Muscle layer of duodenum (tissue), 2 donors: ENCODE measurements around the gene WNT7A.

Experiments
- H3K27ac ChIP-seq: one replicate; pipeline ENCODE4 v1.7.0; 2013; ENCODE audit warnings: mild to moderate bottlenecking, low read length
- H3K27me3 ChIP-seq: one replicate; pipeline ENCODE4 v1.7.0; 2013; ENCODE audit warnings: low read depth, mild to moderate bottlenecking, control low read depth, low read length
- H3K36me3 ChIP-seq, 2 donors: one replicate each; pipeline ENCODE4 v1.7.0; 2013; ENCODE audit warnings: low read length in 2 of 2, control low read depth in 1 of 2, mild to moderate bottlenecking in 1 of 2; ENCODE audit not compliant: insufficient read depth in 2 of 2, control insufficient read depth in 1 of 2
- H3K4me1 ChIP-seq, 2 donors: one replicate each; pipeline ENCODE4 v1.7.0; 2013; ENCODE audit warnings: low read length in 2 of 2, mild to moderate bottlenecking in 2 of 2, control low read depth in 1 of 2, moderate library complexity in 1 of 2; ENCODE audit not compliant: insufficient read depth in 2 of 2, control insufficient read depth in 1 of 2
- H3K4me3 ChIP-seq, 2 donors: one replicate each; pipeline ENCODE4 v1.7.0; 2013; ENCODE audit warnings: low read length in 2 of 2, low read depth in 1 of 2, mild to moderate bottlenecking in 1 of 2
- H3K9me3 ChIP-seq, 2 donors: one replicate each; pipeline ENCODE4 v1.7.0; 2013; ENCODE audit warnings: low read length in 2 of 2, control low read depth in 1 of 2, mild to moderate bottlenecking in 1 of 2; ENCODE audit not compliant: control insufficient read depth in 1 of 2
- donor health status: healthy.

Gene WNT7A

DNA sequence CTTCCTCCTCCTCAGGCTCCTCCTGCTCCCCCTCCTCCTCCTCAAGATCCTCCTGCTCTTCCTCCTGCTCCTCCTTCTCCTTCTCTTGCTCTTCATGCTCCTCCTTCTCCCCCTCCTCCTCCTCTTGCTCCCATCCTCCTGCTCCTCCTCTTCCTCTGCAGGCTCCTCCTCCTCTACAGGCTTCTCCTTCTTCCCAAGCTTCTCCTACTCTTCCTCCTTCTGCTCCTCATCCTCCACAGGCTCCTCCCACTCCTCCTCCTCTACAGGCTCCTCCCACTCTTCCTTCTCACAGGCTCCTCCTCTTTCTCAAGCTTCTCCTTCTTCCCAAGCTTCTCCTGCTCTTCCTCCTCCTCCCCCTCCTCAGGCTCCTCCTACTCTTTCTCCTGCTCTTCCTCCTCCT, 47.7 kb downstream of the WNT7A start:
- Histone ChIP-seq H3K4me3 (no peak overlapping the region), H3K27ac (no peak overlapping the region), H3K27me3 (no peaks in the 10 kb centered on the region), H3K36me3 (no peaks in the 10 kb centered on the region), H3K9me3 (no peaks in the 10 kb centered on the region), H3K4me1 (no peaks in the 10 kb centered on the region)

DNA sequence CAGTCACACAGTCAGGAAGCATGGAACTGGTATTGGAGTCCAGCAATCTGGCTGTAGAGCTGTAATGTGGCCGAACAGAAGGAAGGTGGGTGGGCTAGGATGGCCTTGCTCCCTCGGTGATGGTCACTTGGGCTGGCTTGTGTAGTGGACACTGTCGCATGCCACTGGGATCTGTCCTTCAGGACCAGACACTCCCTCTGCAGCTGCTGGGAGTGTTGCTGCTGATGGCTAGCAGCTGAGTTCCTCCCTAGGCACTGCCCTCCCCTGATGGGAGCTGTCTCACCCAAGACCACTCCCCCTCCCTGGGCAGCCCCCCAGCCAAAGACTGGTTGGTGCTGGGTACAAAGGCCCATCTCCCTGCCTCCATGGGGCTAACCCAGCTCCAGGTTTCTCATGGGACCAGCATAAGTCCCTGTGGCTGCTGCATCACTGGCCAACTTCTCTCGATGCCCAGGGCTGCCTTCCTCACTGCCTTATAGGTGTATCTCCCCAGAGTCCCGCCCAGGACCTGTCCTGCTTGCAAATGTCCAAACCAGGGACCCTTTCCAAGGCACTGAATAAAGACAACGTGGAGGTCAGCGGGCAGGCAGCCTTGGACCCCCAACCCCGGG, 48.4 kb downstream of the WNT7A start:
- Histone ChIP-seq H3K36me3 (no peaks in the 10 kb centered on the region), H3K4me1 (no peaks in the 10 kb centered on the region), H3K4me3 (no peak overlapping the region), H3K27me3 (no peaks in the 10 kb centered on the region), H3K9me3 (no peaks in the 10 kb centered on the region), H3K27ac (no peak overlapping the region)

GRCh38 chr3:13829311-13829710, 50.6 kb downstream of the WNT7A start:
- H3K27ac ChIP-seq: no peak overlapping the region
- H3K27me3 ChIP-seq: no peaks in the 10 kb centered on the region
- no peaks in the 10 kb centered on the region for H3K36me3 ChIP-seq

DNA sequence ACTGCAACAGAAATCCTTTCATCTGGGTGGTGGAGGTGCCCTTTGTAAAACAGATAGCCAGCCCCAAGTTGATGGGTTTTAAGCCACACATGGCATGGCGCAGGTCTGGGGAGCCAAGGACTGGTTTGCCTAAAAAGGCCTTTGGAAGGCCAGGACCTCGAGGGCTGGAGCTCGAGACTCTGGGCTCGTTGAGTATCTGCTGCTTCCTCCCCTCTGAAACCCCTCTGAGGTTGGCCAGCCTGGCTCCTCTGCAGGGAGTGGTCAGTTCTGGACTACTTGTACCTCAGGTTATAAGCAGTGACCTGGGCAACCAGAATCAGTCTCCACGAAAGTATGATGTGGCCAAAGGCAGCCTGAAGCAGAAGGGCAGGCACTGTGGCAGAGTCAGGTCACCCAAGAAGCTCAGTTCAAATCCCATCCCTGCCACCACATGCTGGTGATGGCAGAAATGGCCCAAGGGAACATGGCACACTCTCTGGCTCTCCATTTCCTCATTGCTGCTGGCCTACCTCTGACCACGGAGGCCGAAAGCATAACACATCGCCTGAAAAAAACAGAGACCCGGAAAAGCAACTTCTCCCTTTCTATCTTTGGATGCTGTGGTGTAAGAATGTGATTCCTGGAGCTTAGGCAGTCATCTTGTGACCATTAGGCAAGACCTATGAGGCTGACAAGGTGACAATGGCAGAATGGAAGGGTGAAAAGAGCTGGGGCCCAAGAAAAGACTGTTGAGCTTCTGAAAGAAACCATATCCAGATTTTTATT, 51.2 kb downstream of the WNT7A start:
- H3K36me3 ChIP-seq: no peaks in the 10 kb centered on the region
- H3K27me3 ChIP-seq: no peaks in the 10 kb centered on the region
- no peaks in the 10 kb centered on the region for H3K9me3 ChIP-seq
- H3K27ac ChIP-seq: no peak overlapping the region
- H3K4me1 ChIP-seq: no peaks in the 10 kb centered on the region
- no peak overlapping the region for H3K4me3 ChIP-seq

More at GRCh38 chr3:13829311-13829710, 50.6 kb downstream of the WNT7A start:
- Histone ChIP-seq H3K4me3 (no peak overlapping the region), H3K9me3 (no peaks in the 10 kb centered on the region), H3K4me1 (no peaks in the 10 kb centered on the region)

GRCh38 chr3:13827699-13828098, 52.2 kb downstream of the WNT7A start:
- no peak overlapping the region for H3K4me3 ChIP-seq
- no peaks in the 10 kb centered on the region for H3K4me1 ChIP-seq
- H3K36me3 ChIP-seq: no peaks in the 10 kb centered on the region
- H3K27ac ChIP-seq: no peak overlapping the region
- no peaks in the 10 kb centered on the region for H3K27me3 ChIP-seq
- H3K9me3 ChIP-seq: no peaks in the 10 kb centered on the region

DNA sequence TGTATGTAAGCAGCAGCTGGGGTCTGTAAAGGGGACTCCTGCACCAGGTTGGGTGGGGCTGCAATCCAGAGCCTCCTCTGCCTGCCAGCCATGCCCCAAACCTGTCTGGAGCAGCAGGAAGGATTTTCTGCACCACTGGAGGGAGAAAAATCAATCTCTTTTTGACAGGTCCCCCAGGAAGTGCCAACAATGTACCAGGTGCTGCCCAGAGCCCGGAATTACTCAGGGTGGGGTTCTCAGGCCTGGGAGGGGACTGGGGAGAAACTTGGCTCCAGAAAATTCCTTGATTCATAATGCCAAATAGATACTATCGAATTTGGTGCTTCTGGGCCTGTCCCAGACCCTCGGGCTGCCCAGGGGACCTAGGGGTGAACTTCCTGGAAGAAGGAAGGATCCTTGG, 52.6 kb downstream of the WNT7A start:
- H3K27me3 ChIP-seq: no peaks in the 10 kb centered on the region
- H3K4me3 ChIP-seq: no peak overlapping the region
- no peaks in the 10 kb centered on the region for H3K36me3 ChIP-seq
- no peaks in the 10 kb centered on the region for H3K9me3 ChIP-seq
- no peaks in the 10 kb centered on the region for H3K4me1 ChIP-seq
- no peak overlapping the region for H3K27ac ChIP-seq

- Histone ChIP-seq H3K9me3 (no peaks in the 10 kb centered on the region), H3K4me1 (no peaks in the 10 kb centered on the region), H3K27me3 (no peaks in the 10 kb centered on the region), H3K36me3 (no peaks in the 10 kb centered on the region), H3K4me3 (no peak overlapping the region), H3K27ac (no peak overlapping the region)
Observed at GRCh38 chr3:13826672-13827071, 53.2 kb downstream of the WNT7A start.

GRCh38 chr3:13825821-13826220, 54.0 kb downstream of the WNT7A start:
- H3K36me3 ChIP-seq: no peaks in the 10 kb centered on the region
- H3K27ac ChIP-seq: no peak overlapping the region
- H3K4me3 ChIP-seq: no peak overlapping the region
- H3K27me3 ChIP-seq: no peaks in the 10 kb centered on the region
- no peaks in the 10 kb centered on the region for H3K4me1 ChIP-seq
- no peaks in the 10 kb centered on the region for H3K9me3 ChIP-seq

DNA sequence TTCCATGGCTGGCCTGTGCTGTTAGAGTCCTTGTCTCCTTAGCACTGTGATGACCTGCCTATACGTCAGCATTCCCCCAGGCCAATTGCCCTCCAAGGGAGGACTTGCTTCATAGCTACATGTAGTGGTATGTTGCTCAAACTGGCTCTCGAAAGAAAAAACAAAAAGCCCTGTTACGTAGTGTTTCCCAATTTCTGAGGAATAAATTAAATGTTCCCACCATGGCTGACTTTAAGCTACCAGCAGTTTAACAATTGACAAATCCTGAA, 54.6 kb downstream of the WNT7A start:
- Histone ChIP-seq H3K27me3 (no peaks in the 10 kb centered on the region), H3K36me3 (no peaks in the 10 kb centered on the region), H3K4me1 (no peaks in the 10 kb centered on the region)

GRCh38 chr3:13824521-13825310, 55.2 kb downstream of the WNT7A start:
- Histone ChIP-seq H3K36me3 (no peaks in the 10 kb centered on the region), H3K4me3 (no peak overlapping the region), H3K9me3 (no peaks in the 10 kb centered on the region), H3K27me3 (no peaks in the 10 kb centered on the region), H3K27ac (no peak overlapping the region), H3K4me1 (no peaks in the 10 kb centered on the region)

More for the DNA sequence above, 54.6 kb downstream of the WNT7A start:
- no peaks in the 10 kb centered on the region for H3K9me3 ChIP-seq
- H3K27ac ChIP-seq: no peak overlapping the region
- no peak overlapping the region for H3K4me3 ChIP-seq

DNA sequence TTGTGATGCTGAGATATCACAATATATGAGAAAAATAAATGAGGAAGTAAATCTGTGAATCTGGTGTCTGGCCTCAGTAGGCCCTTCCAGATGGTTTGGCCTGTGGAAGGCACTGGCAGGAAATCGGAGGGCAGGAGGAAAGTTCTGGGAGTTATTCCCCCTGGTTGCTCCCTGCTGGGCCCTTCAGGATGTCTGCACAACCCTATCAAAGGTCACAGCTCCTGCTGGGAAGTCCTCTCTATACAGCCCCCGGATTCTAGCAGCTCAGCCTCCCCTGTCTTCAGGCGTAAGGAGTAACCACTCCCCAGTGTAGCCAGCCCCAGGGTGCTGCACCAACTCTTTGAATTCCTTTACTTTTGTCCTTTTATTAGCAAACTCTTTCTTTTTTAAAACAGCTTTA, 56.2 kb downstream of the WNT7A start:
- Histone ChIP-seq H3K36me3 (no peaks in the 10 kb centered on the region), H3K4me3 (no peak overlapping the region), H3K27me3 (no peaks in the 10 kb centered on the region), H3K9me3 (no peaks in the 10 kb centered on the region), H3K4me1 (no peaks in the 10 kb centered on the region), H3K27ac (no peak overlapping the region)
